ENCODE data around the gene ORC1. TPM values are rescaled to one million over a fixed set of nuclear protein-coding genes. Genes with fewer than 3 reads are reported as not detected.

The ORC1 gene
- total RNA-seq, 1 experiment from 2014 or later = 94.3 TPM

GRCh38 chr1:52365746-52366516 is 38.3 kb downstream of the ORC1 start, which contains the start of gene CC2D1B:
Gene CC2D1B (minus strand): TSS chr1:52366205. CDS start chr1:52364620, 1,585 bp downstream.
- Histone ChIP-seq H3K36me3 (replicated peaks; ENCODE audit: control insufficient read depth, insufficient read depth, low read length) (peaks cover 15% of the 10 kb centered on the region), H3K27me3 (ENCODE audit: control insufficient read depth, insufficient read depth, low read length) (no peaks in the 10 kb centered on the region; the same call in 1 of the 2 replicates), H3K4me3 (ENCODE audit: insufficient read depth, low read depth, low read length) (peak within 1 kb of the TSS; percentile 99)
- DNase-seq = peak; percentile 100

DNA sequence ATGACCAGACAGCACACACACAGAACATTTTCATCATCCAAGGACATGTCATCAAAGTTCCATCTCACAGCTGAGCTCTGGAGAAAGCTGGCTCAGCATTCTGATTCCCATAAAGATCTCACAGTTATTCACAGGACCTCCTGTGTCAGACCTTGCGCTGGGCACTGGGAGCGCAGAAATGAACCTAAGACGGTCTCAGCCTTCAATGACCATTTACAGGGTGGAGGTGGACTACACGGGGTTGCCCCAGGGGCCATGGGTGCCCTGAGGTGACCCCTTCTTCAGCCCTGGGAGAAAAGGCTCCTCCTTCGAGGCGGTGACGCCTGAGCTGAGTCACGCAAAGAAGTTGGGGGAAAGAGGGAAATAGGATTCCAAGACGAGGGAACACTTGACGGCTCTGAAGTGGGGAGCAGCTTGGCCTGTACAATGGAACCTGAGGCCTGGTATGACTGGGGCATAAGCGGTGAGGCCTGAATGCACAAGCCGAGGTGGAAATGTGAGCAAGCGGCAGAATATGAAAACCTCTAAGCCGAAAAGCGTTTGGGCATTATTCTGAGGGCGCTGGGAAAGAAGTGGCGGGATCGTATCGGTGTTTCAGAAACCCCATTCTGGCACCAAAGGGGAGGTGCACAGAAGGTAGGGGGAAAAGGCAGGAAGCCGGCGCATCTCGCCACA is 39.0 kb downstream of the ORC1 start:
- peaks cover 18% of the 10 kb centered on the region for H3K36me3 ChIP-seq (replicated peaks; ENCODE audit: control insufficient read depth, insufficient read depth, low read length)
- peak; percentile 72 for DNase-seq
- H3K4me3 ChIP-seq (ENCODE audit: insufficient read depth, low read depth, low read length) = peak overlapping the region; percentile 99
- H3K27me3 ChIP-seq (ENCODE audit: control insufficient read depth, insufficient read depth, low read length) = no peaks in the 10 kb centered on the region; the same call in 1 of the 2 replicates

- DNase-seq = peak; percentile 59
- Histone ChIP-seq H3K27me3 (ENCODE audit: control insufficient read depth, insufficient read depth, low read length) (no peaks in the 10 kb centered on the region; the same call in 1 of the 2 replicates), H3K4me3 (ENCODE audit: insufficient read depth, low read depth, low read length) (no peak overlapping the region), H3K36me3 (replicated peaks; ENCODE audit: control insufficient read depth, insufficient read depth, low read length) (peaks cover 26% of the 10 kb centered on the region)
Measured at GRCh38 chr1:52364235-52364839, 39.9 kb downstream of the ORC1 start.

DNA sequence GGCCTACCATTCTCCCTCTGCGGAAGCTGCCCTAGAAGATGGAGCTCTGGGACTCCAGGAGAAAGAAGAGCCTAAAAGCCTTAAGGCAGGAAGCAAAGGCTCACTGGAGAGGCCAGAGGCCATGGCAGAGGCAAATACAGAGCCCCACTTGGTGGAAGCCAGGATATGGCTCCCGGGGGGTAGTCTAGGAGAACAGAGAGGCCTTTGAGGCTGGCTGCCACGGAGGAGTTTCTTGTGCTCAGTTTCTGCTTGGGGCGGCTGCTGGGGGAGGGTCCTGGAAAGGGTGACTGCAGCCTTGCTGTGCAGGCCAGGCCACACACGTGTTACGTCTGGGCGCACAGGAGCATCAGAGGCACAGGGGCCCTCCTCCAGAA is 43.6 kb downstream of the ORC1 start:
- DNase-seq = no peak
- H3K4me3 ChIP-seq (ENCODE audit: insufficient read depth, low read depth, low read length) = no peak overlapping the region
- no peaks in the 10 kb centered on the region for H3K27me3 ChIP-seq (ENCODE audit: control insufficient read depth, insufficient read depth, low read length)
- H3K36me3 ChIP-seq (replicated peaks; ENCODE audit: control insufficient read depth, insufficient read depth, low read length) = peaks cover 55% of the 10 kb centered on the region

GRCh38 chr1:52359676-52360594 is 44.3 kb downstream of the ORC1 start:
- H3K27me3 ChIP-seq (ENCODE audit: control insufficient read depth, insufficient read depth, low read length) = no peaks in the 10 kb centered on the region
- peaks cover 61% of the 10 kb centered on the region for H3K36me3 ChIP-seq (replicated peaks; ENCODE audit: control insufficient read depth, insufficient read depth, low read length)
- DNase-seq = peak; percentile 68
- H3K4me3 ChIP-seq (ENCODE audit: insufficient read depth, low read depth, low read length) = no peak overlapping the region

GRCh38 chr1:52358851-52359497 is 45.2 kb downstream of the ORC1 start:
- Histone ChIP-seq H3K27me3 (ENCODE audit: control insufficient read depth, insufficient read depth, low read length) (no peaks in the 10 kb centered on the region), H3K36me3 (replicated peaks; ENCODE audit: control insufficient read depth, insufficient read depth, low read length) (peaks cover 67% of the 10 kb centered on the region), H3K4me3 (ENCODE audit: insufficient read depth, low read depth, low read length) (no peak overlapping the region)
- DNase-seq = peak; percentile 26

GRCh38 chr1:52357397-52357796 is 46.8 kb downstream of the ORC1 start:
- H3K27me3 ChIP-seq (ENCODE audit: control insufficient read depth, insufficient read depth, low read length) = no peaks in the 10 kb centered on the region
- DNase-seq = no peak
- H3K4me3 ChIP-seq (ENCODE audit: insufficient read depth, low read depth, low read length) = no peak overlapping the region
- H3K36me3 ChIP-seq (replicated peaks; ENCODE audit: control insufficient read depth, insufficient read depth, low read length) = peaks cover 75% of the 10 kb centered on the region

GRCh38 chr1:52356818-52357355 is 47.3 kb downstream of the ORC1 start:
- Histone ChIP-seq H3K36me3 (replicated peaks; ENCODE audit: control insufficient read depth, insufficient read depth, low read length) (peaks cover 71% of the 10 kb centered on the region), H3K4me3 (ENCODE audit: insufficient read depth, low read depth, low read length) (no peak overlapping the region), H3K27me3 (ENCODE audit: control insufficient read depth, insufficient read depth, low read length) (no peaks in the 10 kb centered on the region)
- peak; percentile 17 for DNase-seq

- peak; percentile 19 for DNase-seq
- H3K4me3 ChIP-seq (ENCODE audit: insufficient read depth, low read depth, low read length) = no peak overlapping the region
- H3K36me3 ChIP-seq (replicated peaks; ENCODE audit: control insufficient read depth, insufficient read depth, low read length) = peaks cover 65% of the 10 kb centered on the region
- no peaks in the 10 kb centered on the region for H3K27me3 ChIP-seq (ENCODE audit: control insufficient read depth, insufficient read depth, low read length)
Measured at GRCh38 chr1:52355847-52356505, 48.2 kb downstream of the ORC1 start.

DNA sequence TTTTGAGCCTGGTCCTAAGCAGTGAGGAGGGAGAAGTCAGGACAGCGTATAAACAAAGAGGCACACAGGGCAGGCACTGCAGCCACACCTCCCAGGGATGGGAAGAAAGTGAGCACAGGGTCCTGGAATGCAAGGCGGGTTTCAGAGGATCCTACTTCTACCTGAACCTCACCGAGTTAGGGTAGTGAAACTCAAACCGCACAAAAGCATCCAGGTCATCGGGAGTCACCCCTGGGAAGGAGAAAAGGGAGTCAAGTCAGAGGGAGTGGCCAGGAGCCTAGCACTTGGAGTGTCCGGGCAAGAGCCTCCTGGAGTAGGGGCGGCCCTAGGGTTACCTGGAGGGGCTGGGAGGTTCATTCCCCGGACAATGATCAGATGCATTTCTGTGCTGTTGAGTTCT is 48.8 kb downstream of the ORC1 start:
- DNase-seq = peak; percentile 17
- Histone ChIP-seq H3K4me3 (ENCODE audit: insufficient read depth, low read depth, low read length) (no peak overlapping the region), H3K27me3 (ENCODE audit: control insufficient read depth, insufficient read depth, low read length) (no peaks in the 10 kb centered on the region), H3K36me3 (replicated peaks; ENCODE audit: control insufficient read depth, insufficient read depth, low read length) (peaks cover 62% of the 10 kb centered on the region)

DNA sequence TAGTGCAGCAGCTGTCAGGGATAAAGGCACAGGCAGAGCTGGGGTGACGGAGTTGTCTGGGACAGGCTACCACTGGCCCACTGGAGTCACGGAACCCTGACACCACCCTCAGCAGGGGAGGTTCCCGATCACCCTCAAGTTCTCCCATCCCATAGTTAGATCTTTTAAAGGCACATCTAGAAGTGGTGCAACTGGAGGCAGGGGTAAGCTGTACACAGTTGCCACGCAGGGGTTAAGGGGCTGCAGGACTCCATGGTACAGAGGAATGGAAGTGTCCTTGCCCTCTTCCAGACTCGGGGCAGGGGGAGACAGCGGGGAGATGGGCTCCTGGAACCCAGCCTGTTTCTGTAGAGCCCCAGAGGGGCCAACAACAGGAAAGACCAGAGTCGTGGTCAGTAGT is 51.5 kb downstream of the ORC1 start:
- DNase-seq = no peak
- H3K36me3 ChIP-seq (replicated peaks; ENCODE audit: control insufficient read depth, insufficient read depth, low read length) = peaks cover 41% of the 10 kb centered on the region
- no peak overlapping the region for H3K4me3 ChIP-seq (ENCODE audit: insufficient read depth, low read depth, low read length)
- H3K27me3 ChIP-seq (ENCODE audit: control insufficient read depth, insufficient read depth, low read length) = no peaks in the 10 kb centered on the region

DNA sequence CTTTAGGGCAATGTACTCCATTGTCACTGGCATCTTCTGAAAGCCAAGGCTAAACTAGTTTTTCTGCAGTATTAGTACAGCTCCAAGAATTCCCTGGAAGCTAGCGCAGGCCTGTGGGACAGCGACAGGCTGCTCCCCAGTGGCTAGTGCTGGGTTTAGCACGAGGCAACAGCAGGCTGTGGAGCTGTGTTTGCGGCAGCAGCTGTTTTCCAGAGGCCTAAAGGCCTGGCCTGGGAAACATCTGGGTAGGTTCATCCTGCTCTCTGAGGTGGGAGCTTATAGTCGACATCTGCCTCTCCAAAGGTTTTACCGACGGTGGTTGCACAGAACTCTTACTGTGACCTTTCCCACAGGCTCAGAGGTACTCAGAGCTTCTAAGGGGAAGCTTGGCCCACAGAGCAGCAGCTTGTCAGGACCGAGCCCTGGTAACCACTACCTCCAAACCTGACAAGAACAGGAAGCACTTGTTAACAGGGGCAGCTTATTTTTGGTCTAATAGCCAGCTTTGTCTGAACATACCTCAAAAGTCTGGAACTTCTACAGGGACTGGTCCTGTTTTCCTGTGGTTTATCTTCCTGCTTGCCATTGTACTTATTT is 55.4 kb downstream of the ORC1 start:
- peak; percentile 70 for DNase-seq
- H3K27me3 ChIP-seq (ENCODE audit: control insufficient read depth, insufficient read depth, low read length) = no peaks in the 10 kb centered on the region
- peaks cover 8% of the 10 kb centered on the region for H3K36me3 ChIP-seq (replicated peaks; ENCODE audit: control insufficient read depth, insufficient read depth, low read length)
- H3K4me3 ChIP-seq (ENCODE audit: insufficient read depth, low read depth, low read length) = no peak overlapping the region

- no peak for DNase-seq
- Histone ChIP-seq H3K4me3 (ENCODE audit: insufficient read depth, low read depth, low read length) (no peak overlapping the region), H3K27me3 (ENCODE audit: control insufficient read depth, insufficient read depth, low read length) (no peaks in the 10 kb centered on the region), H3K36me3 (replicated peaks; ENCODE audit: control insufficient read depth, insufficient read depth, low read length) (no peaks in the 10 kb centered on the region)
Measured at GRCh38 chr1:52346653-52347052, 57.6 kb downstream of the ORC1 start.

Measured in H7 (cell line).